Esophagus squamous epithelium (tissue), 5 donors: ENCODE results near the gene FHIP1A. TPM values are rescaled to one million over a fixed set of nuclear protein-coding genes. Genes with fewer than 3 reads are reported as not detected.

Experiments used
- DNase-seq: peaks from one replicate; lab custom pipeline; 2025; lab: John Stamatoyannopoulos, UW
- H3K27ac ChIP-seq, 4 donors: fragments of 200-600 bp; sonication (generic); one replicate each; pipeline ENCODE4 v1.5.1; 2016 to 2019; ENCODE audit warnings: mild to moderate bottlenecking in 1 of 4
- H3K27me3 ChIP-seq, 4 donors: fragments of 200-600 bp; sonication (generic); 1 replicate in 3 of 4; 2 replicates in 1 of 4; pipeline versions ENCODE4 v1.5.1 to v1.6.0; 2017 to 2021; ENCODE audit warnings: antibody characterized with exemption in 1 of 4
- H3K36me3 ChIP-seq, 3 donors: fragments of 200-600 bp; sonication (generic); one replicate each; pipeline ENCODE4 v1.5.1; 2016 to 2019
- H3K4me1 ChIP-seq, 3 donors: fragments of 200-600 bp; sonication (generic); one replicate each; pipeline ENCODE4 v1.5.1; 2017 to 2019
- H3K4me3 ChIP-seq, 4 donors: fragments of 200-600 bp; sonication (generic); 1 replicate in 3 of 4; 2 replicates in 1 of 4; pipeline ENCODE4 v1.5.1; 2016 to 2019; ENCODE audit warnings: mild to moderate bottlenecking in 2 of 4, moderate library complexity in 1 of 4
- H3K9me3 ChIP-seq, 3 donors: fragments of 200-600 bp; sonication (generic); one replicate each; pipeline ENCODE4 v1.5.1; 2016 to 2019
- POLR2A ChIP-seq, 4 donors: fragments of 450-650 bp; IDR thresholded peaks; one replicate each; pipeline ENCODE4 v1.6.1; 2017; ENCODE audit warnings: antibody characterized with exemption in 4 of 4, mild to moderate bottlenecking in 4 of 4, moderate library complexity in 3 of 4
- WGBS, 2 donors: methylation state at CpG; one replicate each; pipeline ENCODE4 v1.1.5; 2018; 5-methylcytosine and 5-hydroxymethylcytosine counted together
- intact Hi-C: fragments of 100-400 bp; cut with DNase I; formaldehyde crosslinking; loops from one replicate; pipeline ENCODE4 v1.15.0; 2022
- total RNA-seq, 4 donors: library from RNA; depleted of rRNA; stranded (reverse); fragments of >200 nt; gene quantifications; one replicate each; pipeline ENCODE4 v1.1.0, GENCODE V29; 2016
- TF ChIP-seq, protein P1 (sequence below), 6 experiments: fragments of 450-650 bp in 4 of 6; fragments of 200-600 bp in 2 of 6; sonication (generic) in 2 of 6; IDR thresholded peaks; one replicate each; pipeline ENCODE4 v1.5.1; 2016 to 2019; ENCODE audit warnings: antibody characterized with exemption in 6 of 6, mild to moderate bottlenecking in 4 of 6, moderate library complexity in 4 of 6
- donor health status: DM: yes; HTN: yes; CAD: no.

Gene FHIP1A
- total RNA-seq, 4 donors from 2014 or later, result 23.4 to 66.2 (median 34.5) TPM

DNA sequence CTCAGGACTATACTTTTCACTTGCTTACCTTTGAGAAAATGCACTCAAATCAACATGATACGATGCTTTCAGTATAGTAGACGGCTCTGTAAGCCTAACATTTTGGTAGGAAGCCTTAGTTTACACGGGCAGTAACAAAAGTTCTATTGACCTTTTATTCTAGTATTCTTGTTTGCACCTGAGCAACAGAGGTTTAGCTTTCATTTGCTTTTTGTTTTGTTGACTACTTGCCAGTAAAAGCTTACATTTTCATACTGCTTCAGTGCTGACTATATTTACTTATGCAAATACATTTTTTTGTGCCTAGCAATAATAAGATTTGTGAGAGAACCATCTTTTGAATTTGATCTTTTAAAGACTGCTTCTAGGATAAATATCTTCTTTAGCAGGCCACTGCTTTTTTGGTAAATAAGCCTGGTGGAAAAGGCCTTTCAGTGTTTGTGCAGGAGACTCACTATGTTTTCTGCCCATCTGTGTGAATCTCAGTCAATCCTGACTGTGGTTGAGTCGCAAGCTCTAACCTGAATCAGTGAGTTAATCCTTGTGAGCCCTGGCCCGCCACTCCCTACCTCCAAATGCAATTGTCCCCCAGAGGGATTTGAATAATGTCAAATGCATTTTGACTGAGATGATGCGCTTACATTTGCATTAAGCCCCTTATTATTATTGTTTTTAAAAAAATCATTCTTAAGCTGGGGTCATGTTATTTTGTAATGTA, 21.9 kb downstream of the FHIP1A start:
- WGBS, 2 donors, result 37 to 49% methylated on average over 6 of the region's 6 CpGs
- no peaks in the 10 kb centered on the region for H3K27me3 ChIP-seq
- H3K9me3 ChIP-seq, result no peaks in the 10 kb centered on the region
- TF ChIP-seq POLR2A (IDR thresholded peaks at IDR 0.05), result no peak
- TF ChIP-seq, protein P1, sequence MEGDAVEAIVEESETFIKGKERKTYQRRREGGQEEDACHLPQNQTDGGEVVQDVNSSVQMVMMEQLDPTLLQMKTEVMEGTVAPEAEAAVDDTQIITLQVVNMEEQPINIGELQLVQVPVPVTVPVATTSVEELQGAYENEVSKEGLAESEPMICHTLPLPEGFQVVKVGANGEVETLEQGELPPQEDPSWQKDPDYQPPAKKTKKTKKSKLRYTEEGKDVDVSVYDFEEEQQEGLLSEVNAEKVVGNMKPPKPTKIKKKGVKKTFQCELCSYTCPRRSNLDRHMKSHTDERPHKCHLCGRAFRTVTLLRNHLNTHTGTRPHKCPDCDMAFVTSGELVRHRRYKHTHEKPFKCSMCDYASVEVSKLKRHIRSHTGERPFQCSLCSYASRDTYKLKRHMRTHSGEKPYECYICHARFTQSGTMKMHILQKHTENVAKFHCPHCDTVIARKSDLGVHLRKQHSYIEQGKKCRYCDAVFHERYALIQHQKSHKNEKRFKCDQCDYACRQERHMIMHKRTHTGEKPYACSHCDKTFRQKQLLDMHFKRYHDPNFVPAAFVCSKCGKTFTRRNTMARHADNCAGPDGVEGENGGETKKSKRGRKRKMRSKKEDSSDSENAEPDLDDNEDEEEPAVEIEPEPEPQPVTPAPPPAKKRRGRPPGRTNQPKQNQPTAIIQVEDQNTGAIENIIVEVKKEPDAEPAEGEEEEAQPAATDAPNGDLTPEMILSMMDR (IDR thresholded peaks at IDR 0.05), result no peak
- H3K4me1 ChIP-seq, result peaks cover 0 to 67% (median 8%) of the 10 kb centered on the region in 3 donors
- intact Hi-C loops, result no loop called here
- no peak for DNase-seq
- no peak overlapping the region for H3K4me3 ChIP-seq
- H3K36me3 ChIP-seq, result no peaks in the 10 kb centered on the region
- peak overlapping the region in 3 of 4 donors; percentile 23 to 57 (median 47) for H3K27ac ChIP-seq

DNA sequence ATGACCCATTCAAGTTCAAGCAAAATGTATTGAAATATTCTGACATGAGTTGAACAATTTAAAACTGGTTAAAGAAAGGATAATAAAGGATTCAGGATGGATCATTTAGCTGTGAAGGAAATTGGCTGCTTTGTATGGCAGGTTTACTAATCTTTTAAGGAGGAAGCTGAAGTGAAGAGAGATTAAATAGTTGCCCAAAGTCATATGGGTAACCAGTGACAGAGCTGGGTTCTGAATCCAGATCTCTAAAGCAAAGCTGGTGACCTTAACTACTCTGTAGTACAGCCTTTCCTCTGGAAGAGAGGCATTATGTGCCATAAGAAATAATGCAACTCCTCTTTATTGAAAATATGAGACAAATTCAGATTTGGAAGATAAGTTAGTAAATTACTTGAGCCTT, 22.8 kb downstream of the FHIP1A start:
- TF ChIP-seq POLR2A (IDR thresholded peaks at IDR 0.05), result no peak
- TF ChIP-seq, protein P1 (IDR thresholded peaks at IDR 0.05), result no peak
- Histone ChIP-seq H3K27ac (peak overlapping the region; percentile 23 to 57 (median 38)), H3K4me1 (peaks cover 0 to 59% (median 8%) of the 10 kb centered on the region in 3 donors), H3K36me3 (no peaks in the 10 kb centered on the region), H3K9me3 (no peaks in the 10 kb centered on the region), H3K4me3 (no peak overlapping the region), H3K27me3 (no peaks in the 10 kb centered on the region)
- no peak for DNase-seq
- intact Hi-C loops, result no loop called here

DNA sequence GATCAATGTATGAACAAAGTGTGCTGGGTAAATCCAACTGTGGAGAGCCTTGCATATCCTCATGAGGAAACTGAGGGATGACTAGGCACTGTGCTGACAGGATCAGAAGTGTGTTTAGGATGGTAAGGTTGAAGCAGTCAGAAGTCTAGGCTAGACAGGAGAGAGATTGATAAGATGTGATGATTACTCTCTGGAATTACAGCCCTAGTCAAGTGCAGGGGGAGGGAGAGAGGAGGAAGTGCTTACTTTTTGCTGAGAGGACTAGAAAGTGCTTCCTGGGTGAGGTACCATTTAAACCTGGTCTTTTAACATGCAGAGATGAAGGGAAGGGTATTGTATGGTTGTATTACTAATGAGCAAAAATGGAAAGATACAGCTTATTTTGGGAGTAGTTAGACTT, 23.7 kb downstream of the FHIP1A start:
- Histone ChIP-seq H3K27me3 (no peaks in the 10 kb centered on the region), H3K9me3 (no peaks in the 10 kb centered on the region), H3K27ac (peak overlapping the region in 2 of 4 donors; percentile 47 to 57), H3K36me3 (no peaks in the 10 kb centered on the region), H3K4me3 (no peak overlapping the region), H3K4me1 (peaks cover 0 to 61% (median 8%) of the 10 kb centered on the region in 3 donors)
- no peak for DNase-seq
- intact Hi-C loops, result no loop called here
- TF ChIP-seq, protein P1 (IDR thresholded peaks at IDR 0.05), result no peak
- no peak for TF ChIP-seq POLR2A (IDR thresholded peaks at IDR 0.05)

DNA sequence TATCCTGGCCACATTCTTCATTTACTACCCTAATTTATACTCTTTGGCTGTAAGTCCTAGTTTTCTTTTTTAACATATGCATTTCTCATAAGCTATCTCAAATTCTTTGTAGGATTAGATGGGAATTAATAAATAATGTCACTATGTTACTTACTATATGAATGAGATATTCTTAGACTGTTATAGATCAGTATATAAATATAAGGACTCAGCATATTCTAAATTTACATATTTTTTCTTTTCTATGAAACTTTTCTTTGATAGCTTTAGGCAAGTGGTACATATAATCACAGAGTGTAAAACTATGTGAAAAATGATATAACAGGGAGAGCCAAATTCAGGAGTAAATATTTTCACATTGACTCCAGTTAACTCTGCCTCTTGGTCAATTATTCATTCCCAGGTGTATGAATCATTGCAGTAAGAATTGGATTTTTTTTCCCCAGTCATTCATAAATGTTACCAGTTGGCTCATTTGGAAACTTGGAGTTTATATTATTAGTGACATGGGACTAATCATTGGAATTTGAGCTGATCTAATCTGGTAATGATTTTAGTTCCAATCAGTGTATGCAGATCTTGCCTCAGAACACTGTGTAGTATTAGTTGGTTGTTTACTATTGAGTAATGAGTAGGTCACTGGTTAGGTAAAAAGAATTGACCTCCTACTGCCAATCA, 25.3 kb downstream of the FHIP1A start:
- Histone ChIP-seq H3K27ac (no peak overlapping the region), H3K9me3 (no peaks in the 10 kb centered on the region), H3K4me1 (peaks cover 0 to 66% (median 8%) of the 10 kb centered on the region in 3 donors), H3K36me3 (no peaks in the 10 kb centered on the region), H3K4me3 (no peak overlapping the region), H3K27me3 (no peaks in the 10 kb centered on the region)
- TF ChIP-seq POLR2A (IDR thresholded peaks at IDR 0.05), result no peak
- TF ChIP-seq, protein P1 (IDR thresholded peaks at IDR 0.05), result no peak
- intact Hi-C loops, result no loop called here
- DNase-seq, result no peak

DNA sequence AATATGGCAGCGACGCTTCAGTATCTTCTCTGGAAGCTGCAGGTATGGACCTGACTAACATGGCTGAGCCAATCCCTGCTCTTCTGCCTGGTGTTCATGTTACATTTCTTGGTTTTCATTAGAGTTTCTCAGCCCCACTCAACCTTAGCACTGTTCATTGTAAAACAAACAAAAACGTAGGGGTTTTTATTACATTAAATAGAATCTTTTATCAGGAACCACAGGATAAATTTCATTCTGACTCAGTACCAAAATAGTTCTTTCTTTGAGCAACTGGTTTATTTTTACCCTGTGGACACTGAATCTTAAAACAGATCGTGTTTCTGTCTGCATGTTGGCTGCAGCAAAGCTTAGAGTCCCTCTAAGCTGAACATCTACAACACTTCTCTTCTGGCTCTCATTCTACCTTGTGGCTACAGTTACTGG, 27.1 kb downstream of the FHIP1A start:
- no peak for DNase-seq
- H3K27ac ChIP-seq, result no peak overlapping the region
- H3K9me3 ChIP-seq, result no peaks in the 10 kb centered on the region
- TF ChIP-seq POLR2A (IDR thresholded peaks at IDR 0.05), result no peak
- TF ChIP-seq, protein P1 (IDR thresholded peaks at IDR 0.05), result no peak
- H3K36me3 ChIP-seq, result no peaks in the 10 kb centered on the region
- intact Hi-C loops, result no loop called here
- no peak overlapping the region for H3K4me3 ChIP-seq
- peaks cover 0 to 50% (median 8%) of the 10 kb centered on the region in 3 donors for H3K4me1 ChIP-seq
- 60 to 68% methylated on average over 4 of the region's 4 CpGs for WGBS, 2 donors
- H3K27me3 ChIP-seq, result no peaks in the 10 kb centered on the region
